GM04504 (cell line): Measurements from ENCODE around the gene CCDC185.
"Not testable (repeated sequence)": the region's sequence is repeated elsewhere in the genome, so short reads cannot be mapped to it uniquely, and the experiment has no call there.

Experiments
- DNase-seq: peaks from one replicate; pipeline ENCODE4 v3.0.0-alpha.2; 2012; ENCODE audit warnings: low read depth

The CCDC185 gene

GRCh38 chr1:223394706-223395105 is 1.5 kb downstream of the CCDC185 start:
- DNase-seq, result no peak

GRCh38 chr1:223399393-223399792 is 6.2 kb downstream of the CCDC185 start:
- not testable (repeated sequence) for DNase-seq

- peak; percentile 43 for DNase-seq
These were observed 8.9 kb downstream of the CCDC185 start for GRCh38 chr1:223401873-223402789.

- no peak for DNase-seq
These were observed 9.6 kb downstream of the CCDC185 start for GRCh38 chr1:223402790-223403142.

- DNase-seq, result no peak
These were observed 10.1 kb downstream of the CCDC185 start for GRCh38 chr1:223403184-223403815.

GRCh38 chr1:223405507-223405906 is 12.3 kb downstream of the CCDC185 start:
- no peak for DNase-seq

- no peak for DNase-seq
These were observed 16.8 kb downstream of the CCDC185 start for GRCh38 chr1:223410036-223410435.

- DNase-seq, result peak; percentile 38
These were observed 18.1 kb downstream of the CCDC185 start for GRCh38 chr1:223411309-223411708.

- DNase-seq, result no peak
These were observed 18.5 kb downstream of the CCDC185 start for GRCh38 chr1:223411710-223412109.

GRCh38 chr1:223413216-223413615 is 20.0 kb downstream of the CCDC185 start:
- DNase-seq, result no peak

- no peak for DNase-seq
These were observed 24.2 kb downstream of the CCDC185 start for GRCh38 chr1:223417444-223417843.

- DNase-seq, result no peak
These were observed 24.9 kb downstream of the CCDC185 start for GRCh38 chr1:223417903-223418663.

GRCh38 chr1:223419115-223419514 is 25.9 kb downstream of the CCDC185 start:
- no peak for DNase-seq

- DNase-seq, result no peak
These were observed 26.3 kb downstream of the CCDC185 start for GRCh38 chr1:223419561-223419960.

GRCh38 chr1:223421025-223421424 is 27.8 kb downstream of the CCDC185 start:
- no peak for DNase-seq

GRCh38 chr1:223421676-223422075 is 28.5 kb downstream of the CCDC185 start:
- DNase-seq, result no peak

GRCh38 chr1:223422911-223423310 is 29.7 kb downstream of the CCDC185 start:
- DNase-seq, result no peak

GRCh38 chr1:223423641-223424233 is 30.5 kb downstream of the CCDC185 start:
- no peak for DNase-seq

- no peak for DNase-seq
These were observed 32.3 kb downstream of the CCDC185 start for GRCh38 chr1:223425550-223425949.

GRCh38 chr1:223426936-223427335 is 33.7 kb downstream of the CCDC185 start:
- no peak for DNase-seq

- peak; percentile 50 for DNase-seq
These were observed 36.1 kb downstream of the CCDC185 start for GRCh38 chr1:223429313-223429731.

- no peak for DNase-seq
These were observed 36.6 kb downstream of the CCDC185 start for GRCh38 chr1:223429821-223430220.
